ENCODE data around the gene FAM83C. TPM values are rescaled to one million over a fixed set of nuclear protein-coding genes. Genes with fewer than 3 reads are reported as not detected.
A peak's percentile ranks its signal among the peaks of the same experiment; 100 is the strongest.

Gene FAM83C
- total RNA-seq, 1 donor from 2014 or later: not detected

GRCh38 chr20:35303382-35303734 lies 11.1 kb upstream of the FAM83C start:
- intact Hi-C loops (cut with DNase I): loop anchor here (5.0 kb wide), 1 partner anchor 139 kb away; no protein-coding TSS in a partner anchor
- ATAC-seq: no peak
- H3K27ac ChIP-seq: no peak overlapping the region
- peaks cover 6% of the 10 kb centered on the region for H3K36me3 ChIP-seq
- H3K4me1 ChIP-seq: no peaks in the 10 kb centered on the region
- no peaks in the 10 kb centered on the region for H3K27me3 ChIP-seq
- no peak overlapping the region for H3K4me3 ChIP-seq
- peak; percentile 26 for DNase-seq
- H3K9me3 ChIP-seq: no peaks in the 10 kb centered on the region
- no peak for TF ChIP-seq CTCF (IDR thresholded peaks at IDR 0.05)

GRCh38 chr20:35302421-35303335 lies 10.5 kb upstream of the FAM83C start:
- no peak for TF ChIP-seq CTCF (IDR thresholded peaks at IDR 0.05)
- no peak overlapping the region for H3K27ac ChIP-seq
- DNase-seq (peak; percentile 20), ATAC-seq (no peak)
- no peak overlapping the region for H3K4me3 ChIP-seq
- H3K9me3 ChIP-seq: no peaks in the 10 kb centered on the region
- intact Hi-C loops (cut with DNase I): loop anchor here (5.0 kb wide), 1 partner anchor 140 kb away; no protein-coding TSS in a partner anchor
- peaks cover 6% of the 10 kb centered on the region for H3K36me3 ChIP-seq
- no peaks in the 10 kb centered on the region for H3K4me1 ChIP-seq
- no peaks in the 10 kb centered on the region for H3K27me3 ChIP-seq

- intact Hi-C loops (cut with DNase I): loop anchor here (5.0 kb wide), 1 partner anchor 141 kb away; no protein-coding TSS in a partner anchor
- H3K36me3 ChIP-seq: peaks cover 6% of the 10 kb centered on the region
- no peak overlapping the region for H3K4me3 ChIP-seq
- ATAC-seq: no peak
- TF ChIP-seq CTCF (IDR thresholded peaks at IDR 0.05): no peak
- no peak overlapping the region for H3K27ac ChIP-seq
- H3K9me3 ChIP-seq: no peaks in the 10 kb centered on the region
- H3K27me3 ChIP-seq: no peaks in the 10 kb centered on the region
- H3K4me1 ChIP-seq: no peaks in the 10 kb centered on the region
- DNase-seq: no peak
These were observed 9.2 kb upstream of the FAM83C start for GRCh38 chr20:35301426-35301825.

- Histone ChIP-seq H3K27ac (no peak overlapping the region), H3K4me3 (no peak overlapping the region), H3K36me3 (no peaks in the 10 kb centered on the region), H3K4me1 (no peaks in the 10 kb centered on the region), H3K27me3 (no peaks in the 10 kb centered on the region), H3K9me3 (no peaks in the 10 kb centered on the region)
- no peak for ATAC-seq
- no peak for DNase-seq
- no peak for TF ChIP-seq CTCF (IDR thresholded peaks at IDR 0.05)
- intact Hi-C loops (cut with DNase I): loop anchor here (5.0 kb wide), 1 partner anchor 142 kb away; no protein-coding TSS in a partner anchor
These were observed 8.4 kb upstream of the FAM83C start for GRCh38 chr20:35300469-35301262.

GRCh38 chr20:35299780-35300179 lies 7.6 kb upstream of the FAM83C start:
- H3K4me3 ChIP-seq: no peak overlapping the region
- H3K27ac ChIP-seq: no peak overlapping the region
- TF ChIP-seq CTCF (IDR thresholded peaks at IDR 0.05): no peak
- intact Hi-C loops (cut with DNase I): loop anchor here (5.0 kb wide), 1 partner anchor 143 kb away; no protein-coding TSS in a partner anchor
- H3K9me3 ChIP-seq: no peaks in the 10 kb centered on the region
- H3K27me3 ChIP-seq: no peaks in the 10 kb centered on the region
- H3K36me3 ChIP-seq: no peaks in the 10 kb centered on the region
- no peaks in the 10 kb centered on the region for H3K4me1 ChIP-seq
- ATAC-seq (no peak), DNase-seq (peak; percentile 27)
